Prostate gland (tissue), 1 donor: ENCODE results near the gene DMXL2.
"Not testable (repeated sequence)": the region's sequence is repeated elsewhere in the genome, so short reads cannot be mapped to it uniquely, and the experiment has no call there.

Experiments
- POLR2A ChIP-seq: fragments of 450-650 bp; IDR thresholded peaks from one replicate; pipeline ENCODE4 v1.6.1; 2016; ENCODE audit warnings: antibody characterized with exemption, mild to moderate bottlenecking
- POLR2AphosphoS5 ChIP-seq: sonication (generic); formaldehyde crosslinking; IDR thresholded peaks from one replicate; pipeline ENCODE4 v1.6.1; 2017; ENCODE audit warnings: antibody characterized with exemption

GRCh38 chr15:51568939-51569784, 53.4 kb downstream of the DMXL2 start:
- TF ChIP-seq POLR2AphosphoS5, POLR2A: not testable (repeated sequence)
